K562 (cell line): ENCODE results near the gene SLC39A11. TPM values are rescaled to one million over a fixed set of nuclear protein-coding genes. Genes with fewer than 3 reads are reported as not detected.
"Not testable (repeated sequence)": the region's sequence is repeated elsewhere in the genome, so short reads cannot be mapped to it uniquely, and the experiment has no call there.

Experiments used
- ATF1 ChIP-seq, 2 experiments: fragments of 450-650 bp in 1 of 2; IDR thresholded peaks; 2 replicates each; pipeline ENCODE4 v1.6.1; 2016; ENCODE audit warnings: missing compliant biosample characterization in 1 of 2, missing genetic modification characterization in 1 of 2
- ATF4 ChIP-seq: fragments of 450-650 bp; formaldehyde crosslinking; IDR thresholded peaks from 2 replicates; pipeline ENCODE4 v1.4.0; 2022; ENCODE audit warnings: mild to moderate bottlenecking, moderate library complexity
- DMBX1 ChIP-seq: fragments of 250-450 bp; sonication (Bioruptor Pico); IDR thresholded peaks from 2 replicates; pipeline ENCODE4 v1.8.0; 2022; ENCODE audit warnings: inconsistent platforms, mild to moderate bottlenecking, moderate library complexity, borderline replicate concordance
- GMEB1 ChIP-seq: fragments of 250-450 bp; sonication (Bioruptor Pico); IDR thresholded peaks from 2 replicates; pipeline ENCODE4 v1.4.0; 2020; ENCODE audit warnings: mild to moderate bottlenecking
- IFI16 ChIP-seq: fragments of 250-450 bp; sonication (Bioruptor Pico); IDR thresholded peaks from 2 replicates; pipeline ENCODE4 v2.1.2; 2022; ENCODE audit warnings: mild to moderate bottlenecking, inconsistent platforms
- KLF1 ChIP-seq: fragments of 450-650 bp; IDR thresholded peaks from 2 replicates; pipeline ENCODE4 v1.6.1; 2016; ENCODE audit warnings: missing genetic modification characterization, missing compliant biosample characterization
- KLF6 ChIP-seq: fragments of 250-450 bp; sonication (Bioruptor Pico); IDR thresholded peaks from 2 replicates; pipeline ENCODE4 v1.4.0; 2020; ENCODE audit warnings: mild to moderate bottlenecking, moderate library complexity, borderline replicate concordance
- MYC ChIP-seq, 2 experiments: fragments of 250-450 bp in 1 of 2; sonication (Bioruptor Pico) in 1 of 2; IDR thresholded peaks; 2 replicates each; pipeline versions ENCODE4 v1.5.1 to v1.6.1; 2012 to 2021; ENCODE audit warnings: low read depth in 2 of 2, borderline replicate concordance in 1 of 2, improper control_type of control experiment in 1 of 2, low read length in 1 of 2, mild to moderate bottlenecking in 1 of 2, moderate library complexity in 1 of 2
- PBX2 ChIP-seq, 2 experiments: IDR thresholded peaks in 1 of 2; conservative IDR thresholded peaks in 1 of 2; 2 replicates each; pipeline ENCODE4 v1.6.1; 2016; ENCODE audit warnings: low read depth in 2 of 2, mild to moderate bottlenecking in 1 of 2, missing compliant biosample characterization in 1 of 2, missing genetic modification characterization in 1 of 2, moderate library complexity in 1 of 2
- SMAD3 ChIP-seq: fragments of 450-650 bp; formaldehyde crosslinking; conservative IDR thresholded peaks from 2 replicates; pipeline ENCODE4 v1.4.0; 2020; ENCODE audit warnings: mild to moderate bottlenecking
- ZBTB17 ChIP-seq: fragments of 450-650 bp; formaldehyde crosslinking; IDR thresholded peaks from 2 replicates; pipeline ENCODE4 v1.4.0; 2020; ENCODE audit warnings: mild to moderate bottlenecking
- ZKSCAN8 ChIP-seq: fragments of 200-800 bp; sonication (Bioruptor generic); IDR thresholded peaks from 2 replicates; pipeline ENCODE4 v1.6.1; 2016; ENCODE audit warnings: missing genetic modification characterization, missing compliant biosample characterization
- ZNF134 ChIP-seq: fragments of 250-450 bp; sonication (Bioruptor Pico); conservative IDR thresholded peaks from 2 replicates; pipeline ENCODE4 v1.4.0; 2020
- ZNF507 ChIP-seq: conservative IDR thresholded peaks from 2 replicates; pipeline ENCODE4 v1.6.1; 2017; ENCODE audit warnings: missing genetic modification characterization, missing compliant biosample characterization
- ZNF592 ChIP-seq: fragments of 450-650 bp; IDR thresholded peaks from 2 replicates; pipeline ENCODE4 v1.6.1; 2017; ENCODE audit warnings: antibody characterized with exemption, mild to moderate bottlenecking
- ZNF76 ChIP-seq: fragments of 250-450 bp; sonication (Bioruptor Pico); IDR thresholded peaks from 2 replicates; pipeline ENCODE4 v1.4.0; 2020; ENCODE audit warnings: mild to moderate bottlenecking, moderate library complexity, borderline replicate concordance
- polyA plus RNA-seq, 8 experiments: library from polyadenylated mRNA; depleted of rRNA in 4 of 8; stranded (reverse) in 5 of 8; unstranded in 3 of 8; fragments of >200 nt; fragmentation: Nextera tagmentation in 2 of 8; fragmentation: Illumina TruSeq in 1 of 8; extraction: Ambion mirVana in 2 of 8; extraction: Trizol in 1 of 8; gene quantifications; 2 replicates each; pipeline versions ENCODE4 v1.2.1 to v1.2.3, GENCODE V29; 2011 to 2014; ENCODE audit warnings: inconsistent platforms in 1 of 8, missing spikeins in 1 of 8
- total RNA-seq, 7 experiments: library from RNA; depleted of rRNA in 6 of 7; stranded (reverse); fragments of >200 nt in 6 of 7; fragmentation: Illumina TruSeq in 2 of 7; extraction: Trizol in 2 of 7; gene quantifications; 2 replicates each; pipeline versions ENCODE4 v1.2.1 to v1.2.3, GENCODE V29; 2011 to 2021; ENCODE audit warnings: low replicate concordance in 1 of 7

Gene SLC39A11
- total and polyA plus RNA-seq, 9 of the 15 experiments (the other 6 are each of a cell fraction or from before 2014, with no cell fraction given) = 10.5 to 26.4 (median 13.4) TPM

- TF ChIP-seq KLF1 (tag) (peak; percentile 44; the same call in 1 of the 2 replicates), ATF4 (peak; percentile 58; the same call in 1 of the 2 replicates), ZNF76 (peak; percentile 89), ZNF507 (tag) (peak; percentile 44; the same call in 1 of the 2 replicates), DMBX1 (CRISPR knock-in tag) (peak; percentile 97), PBX2 (tag; conservative IDR thresholded peaks at IDR 0.05; ENCODE audit: low read depth) (peak; percentile 63; the same call in 1 of the 2 replicates), ZNF592 (peak; percentile 99), MYC (CRISPR knock-in tag; IDR thresholded peaks at IDR 0.05; ENCODE audit: borderline replicate concordance, low read depth) (peak; percentile 29; the same call in 1 of the 2 replicates), ATF1 (tag; IDR thresholded peaks at IDR 0.05) (peak; percentile 72), ZKSCAN8 (CRISPR knock-in tag) (peak; percentile 86), IFI16 (CRISPR knock-in tag) (0 out of 2 replicates have a peak, but pooled peaks have one; percentile 76), GMEB1 (CRISPR knock-in tag) (peak; percentile 33; the same call in 1 of the 2 replicates), KLF6 (CRISPR knock-in tag) (peak; percentile 88; the same call in 1 of the 2 replicates), ZBTB17 (CRISPR knock-in tag) (peak; percentile 81), SMAD3 (CRISPR knock-in tag) (peak; percentile 94), ZNF134 (CRISPR knock-in tag) (0 out of 2 replicates have a peak, but pooled peaks have one; percentile 43)
- TF ChIP-seq PBX2 (CRISPR knock-in tag; IDR thresholded peaks at IDR 0.05; ENCODE audit: low read depth); MYC (IDR thresholded peaks at IDR 0.05; ENCODE audit: low read depth, low read length); ATF1 (CRISPR knock-in tag; IDR thresholded peaks at IDR 0.05): not testable (repeated sequence)
Measured at GRCh38 chr17:72761893-72762575, 330.5 kb downstream of the SLC39A11 start (continued).
